AG08396 (cell line): Measurements from ENCODE around the gene CCL8.
"Not testable (repeated sequence)": the region's sequence is repeated elsewhere in the genome, so short reads cannot be mapped to it uniquely, and the experiment has no call there.

Experiments
- DNase-seq: peaks from one replicate; pipeline ENCODE4 v3.0.0; 2012; ENCODE audit warnings: low spot score, mixed read lengths

The CCL8 gene

GRCh38 chr17:34314279-34314678 lies 5.0 kb upstream of the CCL8 start:
- DNase-seq, result no peak

- no peak for DNase-seq
These were observed 761 bp upstream of the CCL8 start for GRCh38 chr17:34318474-34318873.

- no peak for DNase-seq
These were observed 2.7 kb downstream of the CCL8 start for GRCh38 chr17:34321964-34322363.

- DNase-seq, result not testable (repeated sequence)
These were observed 8.3 kb downstream of the CCL8 start for GRCh38 chr17:34327580-34327979.

GRCh38 chr17:34337701-34338100 lies 18.5 kb downstream of the CCL8 start:
- no peak for DNase-seq

GRCh38 chr17:34339138-34339770 lies 20.0 kb downstream of the CCL8 start:
- DNase-seq, result no peak

- DNase-seq, result no peak
These were observed 22.7 kb downstream of the CCL8 start for GRCh38 chr17:34341916-34342315.

GRCh38 chr17:34347063-34347462 lies 27.8 kb downstream of the CCL8 start:
- DNase-seq, result no peak

GRCh38 chr17:34349751-34350150 lies 30.5 kb downstream of the CCL8 start:
- DNase-seq, result no peak

- DNase-seq, result no peak
These were observed 31.9 kb downstream of the CCL8 start for GRCh38 chr17:34351096-34351495.

- no peak for DNase-seq
These were observed 33.0 kb downstream of the CCL8 start for GRCh38 chr17:34352191-34352590.

GRCh38 chr17:34354637-34355036 lies 35.4 kb downstream of the CCL8 start:
- DNase-seq, result peak; percentile 36

- DNase-seq, result no peak
These were observed 37.0 kb downstream of the CCL8 start, which contains the start of gene CCL13 for GRCh38 chr17:34356194-34356593. CCL13 (plus strand) TSS chr17:34356480; CDS start chr17:34356527, 47 bp downstream.

- no peak for DNase-seq
These were observed 38.2 kb downstream of the CCL8 start for GRCh38 chr17:34357398-34357797.

- no peak for DNase-seq
These were observed 39.4 kb downstream of the CCL8 start for GRCh38 chr17:34358631-34359030.

- no peak for DNase-seq
These were observed 41.5 kb downstream of the CCL8 start for GRCh38 chr17:34360601-34361270.

- peak; percentile 78 for DNase-seq
These were observed 42.3 kb downstream of the CCL8 start for GRCh38 chr17:34361478-34362061.

- DNase-seq, result no peak
These were observed 44.0 kb downstream of the CCL8 start, which contains the start of gene CCL1 for GRCh38 chr17:34363183-34363661. CCL1 (minus strand) TSS chr17:34363233; CDS start chr17:34363161, 72 bp downstream.

- DNase-seq, result no peak
These were observed 45.5 kb downstream of the CCL8 start for GRCh38 chr17:34364751-34365150.

GRCh38 chr17:34365340-34365739 lies 46.1 kb downstream of the CCL8 start:
- DNase-seq, result no peak

- no peak for DNase-seq
These were observed 46.8 kb downstream of the CCL8 start for GRCh38 chr17:34366010-34366409.

- DNase-seq, result no peak
These were observed 47.4 kb downstream of the CCL8 start for GRCh38 chr17:34366529-34367107.
